ENCODE data around the gene DRG1. TPM values are rescaled to one million over a fixed set of nuclear protein-coding genes. Genes with fewer than 3 reads are reported as not detected.
A peak's percentile ranks its signal among the peaks of the same experiment; 100 is the strongest.

DRG1 gene
- 42.0 TPM for total RNA-seq

GRCh38 chr22:31399211-31400022, at the start of gene DRG1:
TSS of gene DRG1 (plus strand) at chr22:31399604. CDS start at chr22:31399684, 80 bp downstream.
- no peaks in the 10 kb centered on the region for H3K27me3 ChIP-seq
- peak within 1 kb of the TSS; percentile 81 for H3K27ac ChIP-seq
- peak within 1 kb of the TSS; percentile 86 to 94 for H3K4me3 ChIP-seq
- H3K9me3 ChIP-seq = no peaks in the 10 kb centered on the region
- DNase-seq (ENCODE audit: extremely low spot score in 2 of 2) = peak; percentile 93 to 96
- TF ChIP-seq POLR2A (IDR thresholded peaks at IDR 0.05) (peak in 1 of 2 donors; percentile 82), POLR2AphosphoS5 (IDR thresholded peaks at IDR 0.05; ENCODE audit: insufficient read depth in 1 of 2, low read depth in 1 of 2) (peak; percentile 87 to 98)
- TF ChIP-seq, protein P1, sequence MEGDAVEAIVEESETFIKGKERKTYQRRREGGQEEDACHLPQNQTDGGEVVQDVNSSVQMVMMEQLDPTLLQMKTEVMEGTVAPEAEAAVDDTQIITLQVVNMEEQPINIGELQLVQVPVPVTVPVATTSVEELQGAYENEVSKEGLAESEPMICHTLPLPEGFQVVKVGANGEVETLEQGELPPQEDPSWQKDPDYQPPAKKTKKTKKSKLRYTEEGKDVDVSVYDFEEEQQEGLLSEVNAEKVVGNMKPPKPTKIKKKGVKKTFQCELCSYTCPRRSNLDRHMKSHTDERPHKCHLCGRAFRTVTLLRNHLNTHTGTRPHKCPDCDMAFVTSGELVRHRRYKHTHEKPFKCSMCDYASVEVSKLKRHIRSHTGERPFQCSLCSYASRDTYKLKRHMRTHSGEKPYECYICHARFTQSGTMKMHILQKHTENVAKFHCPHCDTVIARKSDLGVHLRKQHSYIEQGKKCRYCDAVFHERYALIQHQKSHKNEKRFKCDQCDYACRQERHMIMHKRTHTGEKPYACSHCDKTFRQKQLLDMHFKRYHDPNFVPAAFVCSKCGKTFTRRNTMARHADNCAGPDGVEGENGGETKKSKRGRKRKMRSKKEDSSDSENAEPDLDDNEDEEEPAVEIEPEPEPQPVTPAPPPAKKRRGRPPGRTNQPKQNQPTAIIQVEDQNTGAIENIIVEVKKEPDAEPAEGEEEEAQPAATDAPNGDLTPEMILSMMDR (IDR thresholded peaks at IDR 0.05) = no peak
- intact Hi-C loops (cut with DNase I) = loop anchor here (1.0 kb wide), 1 partner anchor 54 kb away; no protein-coding TSS in a partner anchor
- peaks cover 15% of the 10 kb centered on the region for H3K4me1 ChIP-seq
- H3K36me3 ChIP-seq = peaks cover under 1 to 13% of the 10 kb centered on the region in 2 donors

DNA sequence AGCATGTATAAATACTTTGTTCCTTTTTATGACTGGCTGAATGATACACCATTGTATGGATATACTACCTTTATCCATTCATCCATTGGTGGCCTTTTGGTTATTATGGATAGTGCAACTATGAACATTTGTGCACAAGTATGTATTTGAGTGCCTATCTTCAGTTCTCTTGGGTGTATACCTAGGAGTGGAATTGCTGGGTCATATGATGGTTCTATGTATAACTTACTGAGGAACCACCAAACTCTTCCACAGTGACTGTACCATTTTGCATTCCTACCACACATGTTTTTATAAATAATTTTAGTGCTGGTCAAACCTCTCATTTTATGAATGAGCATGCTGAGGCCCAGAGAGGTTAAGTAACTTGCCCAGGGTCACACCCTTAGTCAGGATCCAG, 49.4 kb upstream of the DRG1 start:
- TF ChIP-seq POLR2A (IDR thresholded peaks at IDR 0.05) = no peak
- no peak for TF ChIP-seq POLR2AphosphoS5 (IDR thresholded peaks at IDR 0.05; ENCODE audit: insufficient read depth in 1 of 2, low read depth in 1 of 2)
- TF ChIP-seq, protein P1 (IDR thresholded peaks at IDR 0.05) = no peak
- no peak overlapping the region for H3K4me3 ChIP-seq
- DNase-seq (ENCODE audit: extremely low spot score in 2 of 2) = no peak
- no peaks in the 10 kb centered on the region for H3K27me3 ChIP-seq
- H3K9me3 ChIP-seq = no peaks in the 10 kb centered on the region
- intact Hi-C loops (cut with DNase I) = no loop called here
- H3K4me1 ChIP-seq = peaks cover 15% of the 10 kb centered on the region
- no peak overlapping the region for H3K27ac ChIP-seq
- no peaks in the 10 kb centered on the region for H3K36me3 ChIP-seq

DNA sequence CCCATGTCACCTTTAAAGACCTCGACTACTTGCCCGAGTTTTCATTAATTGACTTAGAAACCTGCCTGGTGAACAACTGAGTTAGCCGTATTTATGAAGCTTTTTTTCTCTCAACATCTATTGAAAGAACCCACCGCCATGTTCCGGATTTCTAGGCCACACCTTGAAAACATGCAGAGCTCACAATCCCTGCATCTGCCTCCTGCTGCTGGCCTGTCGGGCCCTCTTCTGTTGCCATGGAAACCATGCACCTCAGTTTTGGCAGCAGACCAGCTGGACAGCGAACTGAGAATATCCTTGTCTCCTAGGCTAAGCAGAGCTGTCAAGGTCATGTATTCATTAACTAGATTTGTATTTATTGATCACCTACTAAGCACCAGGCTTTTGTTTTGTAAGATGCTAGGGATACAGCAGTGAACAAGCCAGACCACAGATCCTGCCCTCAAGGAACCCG, 49.0 kb upstream of the DRG1 start:
- no peaks in the 10 kb centered on the region for H3K36me3 ChIP-seq
- no peak for TF ChIP-seq POLR2AphosphoS5 (IDR thresholded peaks at IDR 0.05; ENCODE audit: insufficient read depth in 1 of 2, low read depth in 1 of 2)
- TF ChIP-seq, protein P1 (IDR thresholded peaks at IDR 0.05) = no peak
- TF ChIP-seq POLR2A (IDR thresholded peaks at IDR 0.05) = no peak
- no peak overlapping the region for H3K4me3 ChIP-seq
- intact Hi-C loops (cut with DNase I) = no loop called here
- H3K27ac ChIP-seq = no peak overlapping the region
- DNase-seq (ENCODE audit: extremely low spot score in 2 of 2) = no peak
- no peaks in the 10 kb centered on the region for H3K9me3 ChIP-seq
- H3K4me1 ChIP-seq = peaks cover 10% of the 10 kb centered on the region
- H3K27me3 ChIP-seq = no peaks in the 10 kb centered on the region

GRCh38 chr22:31354515-31354914, 44.9 kb upstream of the DRG1 start:
- Histone ChIP-seq H3K9me3 (no peaks in the 10 kb centered on the region), H3K36me3 (no peaks in the 10 kb centered on the region), H3K4me1 (no peaks in the 10 kb centered on the region), H3K27ac (no peak overlapping the region), H3K4me3 (no peak overlapping the region), H3K27me3 (no peaks in the 10 kb centered on the region)
- no peak for DNase-seq (ENCODE audit: extremely low spot score in 2 of 2)
- TF ChIP-seq, protein P1 (IDR thresholded peaks at IDR 0.05) = no peak
- TF ChIP-seq POLR2AphosphoS5 (IDR thresholded peaks at IDR 0.05; ENCODE audit: insufficient read depth in 1 of 2, low read depth in 1 of 2) (no peak), POLR2A (IDR thresholded peaks at IDR 0.05) (no peak)
- intact Hi-C loops (cut with DNase I) = no loop called here

DNA sequence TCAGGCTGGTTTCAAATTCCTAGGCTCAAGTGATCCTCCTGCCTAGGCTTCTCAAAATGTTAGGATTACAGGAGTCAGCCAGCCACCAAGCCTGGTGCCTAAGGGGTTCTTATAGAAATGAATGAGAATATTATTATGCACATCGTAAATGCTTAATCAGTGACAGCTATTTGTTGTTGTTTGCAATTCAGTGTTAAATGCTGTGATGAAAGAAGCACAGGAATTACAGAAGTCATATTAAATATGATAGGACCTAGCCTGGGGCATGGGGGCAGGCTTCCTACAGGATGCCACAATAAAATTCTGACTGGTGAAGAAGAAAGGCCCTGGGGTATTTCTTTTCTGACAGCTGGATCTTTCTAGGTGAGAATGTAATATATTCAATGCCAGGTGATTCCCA, 39.4 kb upstream of the DRG1 start:
- TF ChIP-seq, protein P1 (IDR thresholded peaks at IDR 0.05) = no peak
- TF ChIP-seq POLR2AphosphoS5 (IDR thresholded peaks at IDR 0.05; ENCODE audit: insufficient read depth in 1 of 2, low read depth in 1 of 2) = no peak
- TF ChIP-seq POLR2A (IDR thresholded peaks at IDR 0.05) = no peak
- Histone ChIP-seq H3K36me3 (no peaks in the 10 kb centered on the region), H3K4me1 (no peaks in the 10 kb centered on the region), H3K27ac (no peak overlapping the region), H3K9me3 (no peaks in the 10 kb centered on the region), H3K4me3 (no peak overlapping the region), H3K27me3 (no peaks in the 10 kb centered on the region)
- no peak for DNase-seq (ENCODE audit: extremely low spot score in 2 of 2)
- intact Hi-C loops (cut with DNase I) = no loop called here
